GM12874 (cell line): Measurements from ENCODE around the gene SPI1.

ENCODE experiments used
- TF ChIP-seq, protein P1 (sequence below): IDR thresholded peaks from 2 replicates; pipeline ENCODE4 v1.5.1; 2011; ENCODE audit warnings: low read depth, mild to moderate bottlenecking, control low read depth, low read length, moderate library complexity; ENCODE audit not compliant: insufficient read depth

SPI1 gene

GRCh38 chr11:47415091-47415854, 36.9 kb upstream of the SPI1 start:
- TF ChIP-seq, protein P1, sequence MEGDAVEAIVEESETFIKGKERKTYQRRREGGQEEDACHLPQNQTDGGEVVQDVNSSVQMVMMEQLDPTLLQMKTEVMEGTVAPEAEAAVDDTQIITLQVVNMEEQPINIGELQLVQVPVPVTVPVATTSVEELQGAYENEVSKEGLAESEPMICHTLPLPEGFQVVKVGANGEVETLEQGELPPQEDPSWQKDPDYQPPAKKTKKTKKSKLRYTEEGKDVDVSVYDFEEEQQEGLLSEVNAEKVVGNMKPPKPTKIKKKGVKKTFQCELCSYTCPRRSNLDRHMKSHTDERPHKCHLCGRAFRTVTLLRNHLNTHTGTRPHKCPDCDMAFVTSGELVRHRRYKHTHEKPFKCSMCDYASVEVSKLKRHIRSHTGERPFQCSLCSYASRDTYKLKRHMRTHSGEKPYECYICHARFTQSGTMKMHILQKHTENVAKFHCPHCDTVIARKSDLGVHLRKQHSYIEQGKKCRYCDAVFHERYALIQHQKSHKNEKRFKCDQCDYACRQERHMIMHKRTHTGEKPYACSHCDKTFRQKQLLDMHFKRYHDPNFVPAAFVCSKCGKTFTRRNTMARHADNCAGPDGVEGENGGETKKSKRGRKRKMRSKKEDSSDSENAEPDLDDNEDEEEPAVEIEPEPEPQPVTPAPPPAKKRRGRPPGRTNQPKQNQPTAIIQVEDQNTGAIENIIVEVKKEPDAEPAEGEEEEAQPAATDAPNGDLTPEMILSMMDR = no peak

DNA sequence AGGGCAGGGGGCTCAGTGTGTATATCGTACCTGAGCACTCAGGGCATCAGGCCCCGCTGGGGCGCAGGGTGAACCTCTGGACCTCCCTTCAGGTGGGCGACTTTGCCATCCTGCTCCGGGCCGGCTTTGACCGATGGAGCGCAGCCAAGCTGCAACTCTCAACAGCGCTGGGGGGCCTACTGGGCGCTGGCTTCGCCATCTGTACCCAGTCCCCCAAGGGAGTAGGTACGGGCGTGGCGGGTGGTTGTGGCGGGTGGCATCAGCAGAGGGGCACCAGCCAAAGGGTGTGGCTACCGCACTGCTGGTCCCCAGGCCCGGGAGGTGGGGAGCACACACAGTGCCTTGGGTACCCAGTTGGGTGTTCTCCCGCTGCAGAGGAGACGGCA, 36.3 kb upstream of the SPI1 start:
- TF ChIP-seq, protein P1 = no peak

DNA sequence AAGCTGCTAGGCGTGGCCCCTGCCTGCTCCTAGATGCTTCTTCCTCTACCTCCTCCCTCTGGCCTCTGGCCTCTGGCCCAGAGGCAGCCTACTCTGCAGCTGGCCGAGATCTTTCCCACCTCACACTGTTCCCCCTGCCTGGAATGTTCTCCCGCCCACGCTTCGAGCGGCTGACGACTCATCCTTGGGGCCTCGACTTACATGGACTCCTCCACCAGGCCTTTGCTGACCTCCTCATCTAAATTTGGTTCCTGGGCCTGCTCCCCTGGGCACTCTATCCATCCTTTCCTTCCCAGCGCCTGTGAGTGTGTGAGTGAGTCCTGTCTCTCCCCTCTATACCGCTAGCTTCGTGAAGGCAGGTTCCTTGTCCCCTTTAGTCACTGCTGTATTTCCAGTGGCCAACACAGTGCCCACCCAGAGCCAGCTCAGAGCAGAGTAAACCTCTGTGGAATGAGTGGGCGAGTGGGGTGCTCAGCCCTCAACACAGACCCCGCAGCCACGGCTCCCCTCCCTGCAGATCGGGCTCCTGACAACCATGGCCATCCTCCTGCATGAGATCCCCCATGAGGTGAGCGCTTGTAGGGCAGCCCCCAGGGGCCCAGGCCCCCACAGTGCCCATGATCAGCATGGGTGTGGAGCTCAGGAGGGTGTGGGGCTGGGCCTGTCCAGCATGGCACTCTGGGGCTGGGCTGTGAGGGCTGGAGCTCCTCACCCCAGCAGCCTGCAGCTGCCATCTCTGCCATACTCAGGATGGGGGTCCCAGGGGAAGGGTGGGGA, 35.7 kb upstream of the SPI1 start:
- TF ChIP-seq, protein P1 = no peak

DNA sequence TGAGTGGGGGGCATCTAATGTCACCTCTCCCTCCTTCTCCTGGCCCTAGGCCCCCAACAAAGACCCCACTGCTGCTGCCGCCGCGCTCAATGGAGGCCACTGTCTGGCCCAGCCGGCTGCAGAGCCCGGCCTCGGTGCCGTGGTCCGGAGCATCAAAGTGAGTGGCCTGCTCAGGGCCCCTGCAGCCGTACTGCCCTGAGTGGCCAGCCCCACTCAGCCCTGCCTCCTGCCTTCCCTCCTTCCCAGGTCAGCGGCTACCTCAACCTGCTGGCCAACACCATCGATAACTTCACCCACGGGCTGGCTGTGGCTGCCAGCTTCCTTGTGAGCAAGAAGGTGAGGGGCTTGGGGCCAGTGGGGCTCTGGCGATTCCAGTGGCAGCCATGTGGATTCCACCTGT, 35.0 kb upstream of the SPI1 start:
- TF ChIP-seq, protein P1 = no peak

DNA sequence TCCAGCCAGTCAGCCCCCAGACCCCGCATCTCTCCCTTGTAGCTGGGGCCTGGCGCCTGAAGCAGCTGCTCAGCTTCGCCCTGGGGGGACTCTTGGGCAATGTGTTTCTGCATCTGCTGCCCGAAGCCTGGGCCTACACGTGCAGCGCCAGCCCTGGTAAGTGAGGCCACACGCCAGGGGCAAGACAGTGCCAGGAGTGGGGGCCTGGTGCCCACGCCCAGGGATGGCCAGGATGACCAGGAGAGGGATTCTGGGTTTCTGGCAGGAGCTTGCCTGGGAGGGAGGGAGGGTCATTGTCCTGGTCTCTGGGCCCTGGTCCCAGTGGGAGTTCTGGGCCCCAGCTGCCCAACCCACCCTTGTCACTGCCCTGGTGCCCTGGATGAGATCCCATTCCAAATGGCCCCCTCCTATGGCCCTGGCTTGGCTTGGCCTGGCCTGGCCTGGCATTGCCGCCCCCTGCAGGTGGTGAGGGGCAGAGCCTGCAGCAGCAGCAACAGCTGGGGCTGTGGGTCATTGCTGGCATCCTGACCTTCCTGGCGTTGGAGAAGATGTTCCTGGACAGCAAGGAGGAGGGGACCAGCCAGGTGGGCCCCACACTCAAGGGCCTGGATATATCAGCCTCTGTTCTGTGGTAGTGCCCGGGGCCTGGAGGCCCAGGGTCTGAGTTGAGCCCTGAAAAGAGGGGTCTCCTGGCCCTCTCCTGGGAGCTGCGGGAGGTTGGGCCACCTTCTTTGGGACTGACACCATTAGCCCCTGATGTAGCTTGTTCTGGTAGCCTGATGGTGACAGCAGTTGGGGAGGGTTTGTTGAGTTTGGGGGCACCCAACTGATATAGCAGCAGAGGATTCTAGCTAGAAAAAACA, 33.8 kb upstream of the SPI1 start:
- TF ChIP-seq, protein P1 = peak; percentile 98

DNA sequence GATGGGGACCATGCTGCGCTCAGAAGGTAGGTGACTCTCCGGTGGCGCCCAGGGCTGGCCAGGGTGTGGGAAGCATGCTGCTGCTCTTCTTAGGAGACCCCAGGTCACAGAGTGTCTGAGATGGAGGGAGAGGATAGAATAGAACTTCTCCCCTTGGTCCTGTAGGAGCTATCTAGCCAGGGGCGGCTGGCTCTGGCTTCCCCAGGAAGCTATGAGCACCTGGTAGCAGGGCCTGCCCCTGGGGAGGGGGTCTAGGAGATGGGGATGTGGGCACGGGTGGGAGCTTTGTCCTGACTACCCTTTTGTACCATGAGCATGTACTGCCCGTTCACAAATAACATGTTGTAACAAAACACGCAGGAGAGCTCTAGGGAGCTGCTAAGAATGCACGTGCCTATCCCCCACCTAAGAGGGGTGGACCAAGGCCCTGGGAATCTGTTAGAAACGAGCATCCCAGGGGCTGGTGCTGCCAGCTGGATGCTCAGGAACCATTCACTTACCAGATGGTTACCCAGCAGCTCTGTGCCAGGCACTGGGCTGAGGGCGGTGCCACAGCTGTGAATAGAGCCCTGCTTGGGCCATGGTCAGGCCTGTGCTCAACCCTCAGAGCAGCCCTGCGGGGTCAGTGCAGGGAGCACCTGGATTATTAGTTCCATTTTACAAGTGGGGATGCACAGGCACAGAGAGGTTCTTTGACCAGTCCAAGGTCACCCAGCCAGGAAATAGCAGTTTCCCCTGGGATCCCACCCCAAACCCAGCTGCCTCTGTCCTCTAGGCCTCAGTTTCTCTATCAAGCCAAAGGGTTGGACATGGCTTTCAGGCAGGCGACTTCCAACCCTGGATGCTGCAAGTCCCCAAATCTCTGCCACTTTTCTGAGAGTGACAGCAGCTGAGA, 32.3 kb upstream of the SPI1 start:
- TF ChIP-seq, protein P1 = no peak
